Stimulated activated CD8-positive, alpha-beta memory T cell treated with anti-CD3 and anti-CD28 coated beads, Interleukin-7, amount 100 ng/mL, for 48 hours (primary cell): ENCODE data around the gene DAPK1.

Source experiments
- DNase-seq, 2 donors: peaks; one replicate each; pipeline ENCODE4 v3.0.0-alpha.2; 2020; ENCODE audit warnings: low read depth in 1 of 2; ENCODE audit errors: extremely low read depth in 1 of 2

Gene DAPK1

GRCh38 chr9:87681271-87682061 lies 183.8 kb downstream of the DAPK1 start:
- DNase-seq = no peak

- DNase-seq = no peak
These were observed 184.4 kb downstream of the DAPK1 start for GRCh38 chr9:87682085-87682484.

DNA sequence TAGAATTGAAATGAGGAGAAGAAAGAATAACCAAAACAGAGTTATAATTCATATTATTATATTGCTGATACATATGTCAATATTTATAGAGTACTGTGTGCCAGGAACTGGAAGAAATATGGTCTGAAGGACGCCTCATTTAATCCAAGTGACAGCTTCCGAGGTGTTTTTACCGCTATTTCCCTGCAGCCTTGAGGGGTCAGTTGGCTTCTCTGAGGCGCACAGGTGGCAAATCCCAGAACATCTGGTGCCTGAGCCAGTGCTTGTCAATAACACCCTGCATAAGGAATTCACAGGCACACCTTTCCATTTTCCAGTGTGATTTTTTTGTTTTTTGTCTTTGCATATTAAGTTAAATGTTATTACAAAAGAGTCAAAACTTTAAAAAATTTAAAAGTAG lies 185.0 kb downstream of the DAPK1 start:
- no peak for DNase-seq

GRCh38 chr9:87683751-87684626 lies 186.3 kb downstream of the DAPK1 start:
- no peak for DNase-seq

DNA sequence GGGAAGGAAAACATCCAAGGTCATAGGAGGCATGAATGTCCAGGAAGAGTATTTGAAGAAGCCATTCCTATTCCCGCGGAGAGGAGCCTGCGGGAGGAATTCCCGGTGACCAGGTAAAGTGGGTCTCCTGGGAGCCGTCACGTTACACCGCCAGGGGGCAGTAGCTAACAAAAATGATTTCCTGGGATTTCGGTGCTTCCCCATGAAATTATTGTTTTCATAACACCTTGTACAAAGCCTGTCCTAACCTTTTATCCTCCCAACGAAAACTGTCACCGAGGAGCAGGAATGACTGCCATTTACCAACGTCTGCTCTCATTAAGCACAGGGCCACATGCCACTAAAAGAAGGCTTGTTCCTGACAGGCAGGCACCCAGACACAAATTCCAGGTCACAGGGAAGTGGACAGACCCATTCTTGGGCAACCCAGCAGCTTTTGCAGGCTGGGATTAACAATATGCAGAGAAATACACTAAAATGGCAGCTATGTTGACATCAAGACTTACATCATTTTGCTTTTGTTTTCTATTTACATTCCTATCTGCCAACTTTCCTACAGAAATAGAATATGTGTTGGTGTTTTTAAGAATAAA lies 187.1 kb downstream of the DAPK1 start:
- no peak for DNase-seq

GRCh38 chr9:87685441-87685840 lies 187.8 kb downstream of the DAPK1 start:
- no peak for DNase-seq

DNA sequence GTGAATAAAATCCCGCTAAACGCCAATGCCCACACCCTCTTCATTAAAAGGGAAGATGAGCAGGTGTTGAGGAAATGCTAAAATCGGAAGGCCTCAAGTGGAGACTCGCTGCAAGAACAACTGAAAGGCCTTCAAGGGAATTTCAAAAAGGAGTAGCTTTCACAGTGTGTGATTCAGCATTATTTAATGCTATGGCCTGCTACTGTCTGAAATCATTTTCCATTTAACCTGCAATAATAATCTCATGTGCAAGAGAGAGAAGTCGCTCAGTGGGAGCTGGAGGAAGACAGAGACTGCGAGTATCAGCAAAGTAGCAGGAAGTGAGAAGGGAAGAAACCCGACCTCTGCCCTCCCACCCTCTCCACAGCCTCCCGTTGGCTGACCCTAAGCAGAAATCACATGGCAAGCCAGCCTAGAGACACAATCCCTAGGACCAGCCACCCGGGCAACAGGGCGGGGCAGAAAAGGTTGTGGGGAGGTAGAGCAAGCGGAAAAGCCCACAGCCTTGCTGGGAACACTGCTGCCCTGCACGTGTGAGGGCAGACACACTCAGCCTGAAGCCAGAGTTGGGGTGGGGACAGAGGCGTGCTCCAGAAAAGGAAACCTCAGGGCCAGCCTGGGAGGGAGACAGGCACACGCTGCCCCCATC lies 188.3 kb downstream of the DAPK1 start:
- no peak for DNase-seq

GRCh38 chr9:87686520-87687090 lies 188.9 kb downstream of the DAPK1 start:
- DNase-seq = no peak

GRCh38 chr9:87687207-87687606 lies 189.5 kb downstream of the DAPK1 start:
- DNase-seq = no peak

DNA sequence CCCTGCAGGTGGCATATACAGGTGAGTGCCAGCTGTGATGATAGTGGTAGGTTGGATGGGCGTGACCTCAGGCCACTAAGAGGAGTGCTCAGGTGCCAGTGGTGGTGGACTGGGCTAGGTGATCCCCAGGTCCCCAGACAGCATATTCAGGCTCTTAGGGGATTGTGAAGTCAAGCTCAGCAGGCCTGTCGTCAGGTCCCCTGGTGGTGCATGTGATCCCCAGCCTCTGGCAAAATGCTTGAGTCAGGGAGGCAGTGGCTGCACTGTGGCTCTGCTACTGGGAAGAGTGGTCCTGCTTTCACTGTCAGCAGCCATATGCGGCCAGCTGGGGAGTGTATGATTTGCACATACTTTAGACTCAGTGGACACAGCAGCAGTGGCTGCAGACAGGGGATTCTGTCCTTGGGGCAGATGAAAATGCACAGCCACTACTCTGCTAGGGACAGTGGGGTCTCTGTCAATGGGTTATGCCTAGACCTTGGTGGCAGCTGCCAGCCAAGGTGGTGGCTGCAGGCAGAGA lies 196.6 kb downstream of the DAPK1 start:
- no peak for DNase-seq

GRCh38 chr9:87695523-87695922 lies 197.9 kb downstream of the DAPK1 start:
- no peak for DNase-seq

- no peak for DNase-seq
These were observed 199.0 kb downstream of the DAPK1 start for GRCh38 chr9:87696641-87697040.

GRCh38 chr9:87698069-87698809 lies 200.6 kb downstream of the DAPK1 start:
- DNase-seq = no peak

DNA sequence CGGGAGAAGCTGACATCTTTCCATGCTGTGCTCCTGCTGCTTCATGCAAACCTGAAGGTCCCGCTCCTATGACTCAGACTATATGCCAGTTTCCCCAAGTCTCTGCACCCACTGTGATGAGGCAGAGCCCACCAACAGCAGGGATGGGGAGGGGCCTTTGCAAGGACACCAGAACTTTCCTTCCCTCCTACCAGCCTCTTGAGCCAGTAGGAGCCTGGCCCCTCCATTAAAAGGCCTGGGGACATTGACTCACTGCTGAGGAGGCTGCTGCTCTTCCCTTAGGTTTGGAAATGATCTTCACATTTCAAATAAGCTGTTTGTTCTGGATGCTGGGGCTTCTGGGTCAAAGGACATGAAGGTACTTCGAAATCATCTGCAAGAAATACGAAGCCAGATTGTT lies 202.2 kb downstream of the DAPK1 start:
- no peak for DNase-seq

DNA sequence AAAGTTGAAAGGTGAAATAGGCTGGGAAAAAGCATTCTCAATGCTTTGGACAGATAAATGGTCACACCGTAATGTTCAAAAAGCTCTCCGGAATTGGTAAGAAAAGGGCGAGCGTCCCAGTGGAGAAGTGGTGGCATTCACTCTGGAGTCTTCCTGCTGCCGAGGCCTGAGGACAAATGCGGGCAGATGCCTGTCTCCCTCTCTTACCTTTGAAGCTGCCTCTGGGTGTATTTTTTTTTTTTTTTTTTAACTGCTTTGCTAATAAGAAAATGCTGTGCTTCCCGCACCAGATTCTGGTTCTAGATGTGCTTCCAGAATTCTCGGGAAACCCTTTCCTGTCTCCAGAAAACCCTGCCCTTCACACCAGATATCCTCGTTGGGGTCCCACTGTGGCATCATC lies 203.8 kb downstream of the DAPK1 start:
- DNase-seq = no peak

DNA sequence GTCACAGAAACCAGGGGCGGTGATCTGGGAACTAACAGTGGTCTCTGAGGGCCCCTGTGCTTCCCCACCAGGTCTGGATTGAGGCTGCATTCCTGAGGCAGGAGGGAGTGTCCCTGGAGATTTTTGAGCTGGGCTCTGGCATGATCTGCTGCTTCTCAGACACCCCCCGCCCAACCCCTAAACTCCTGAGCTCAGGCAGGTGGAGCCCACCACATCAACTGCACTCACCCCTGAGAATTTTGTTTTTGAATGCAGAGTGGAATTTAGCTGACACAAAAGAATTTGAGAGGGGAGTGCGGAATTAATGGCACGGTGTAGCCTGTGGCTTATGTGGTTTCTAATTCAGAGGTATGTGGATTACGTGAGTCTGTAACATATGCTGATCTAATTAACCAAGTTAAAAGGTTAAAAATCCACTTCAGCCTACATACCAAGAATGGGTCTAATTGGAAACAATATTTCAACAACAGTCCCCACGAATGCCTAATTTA lies 204.3 kb downstream of the DAPK1 start:
- DNase-seq = no peak

GRCh38 chr9:87702921-87703320 lies 205.3 kb downstream of the DAPK1 start:
- no peak for DNase-seq

GRCh38 chr9:87703636-87704276 lies 206.1 kb downstream of the DAPK1 start:
- no peak for DNase-seq

GRCh38 chr9:87704342-87704741 lies 206.7 kb downstream of the DAPK1 start:
- no peak for DNase-seq
